ENCODE data around the gene GALNT18.

The GALNT18 gene

GRCh38 chr11:11237070-11237832 is 384.6 kb downstream of the GALNT18 start:
- DNase-seq (ENCODE audit: low spot score) = no peak

GRCh38 chr11:11236498-11237059 is 385.2 kb downstream of the GALNT18 start:
- no peak for DNase-seq (ENCODE audit: low spot score)

GRCh38 chr11:11231763-11232162 is 390.0 kb downstream of the GALNT18 start:
- no peak for DNase-seq (ENCODE audit: low spot score)

DNA sequence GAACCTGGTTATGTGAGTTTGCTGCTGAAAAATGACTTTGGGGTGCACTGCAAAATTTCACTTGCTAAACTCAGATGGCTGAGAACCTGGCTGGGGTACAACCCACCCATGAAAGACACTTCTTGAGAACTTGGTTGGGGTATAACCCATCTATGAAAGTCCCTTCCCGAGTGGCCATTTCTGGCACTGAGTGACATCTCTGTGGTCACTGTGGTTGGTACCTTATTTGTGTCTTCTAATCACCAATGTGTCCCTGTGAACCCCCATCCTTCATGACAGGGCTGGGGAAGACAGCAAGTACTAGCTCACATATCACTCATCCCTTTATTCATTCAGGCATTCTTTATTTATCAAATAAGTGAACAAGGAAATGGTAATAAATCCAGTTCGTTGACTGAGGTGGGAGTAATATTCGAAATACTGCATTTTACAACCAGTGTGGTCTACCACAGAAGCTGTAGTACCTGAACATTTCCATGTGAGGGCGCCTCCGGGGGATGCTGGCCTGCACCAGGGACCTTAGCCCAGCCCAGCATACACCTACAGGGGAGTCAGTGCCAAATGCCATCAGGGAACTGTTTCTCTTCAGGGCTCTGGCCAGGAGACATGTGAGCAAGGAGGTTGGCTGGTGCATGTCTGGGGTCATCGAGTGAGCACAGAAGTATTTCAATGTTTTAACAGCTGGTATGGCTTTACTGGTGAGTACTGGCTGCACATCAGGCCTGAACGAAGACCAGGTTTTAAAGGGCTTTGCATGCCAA is 390.8 kb downstream of the GALNT18 start:
- no peak for DNase-seq (ENCODE audit: low spot score)

GRCh38 chr11:11230087-11230486 is 391.7 kb downstream of the GALNT18 start:
- DNase-seq (ENCODE audit: low spot score) = no peak

- no peak for DNase-seq (ENCODE audit: low spot score)
Measured at GRCh38 chr11:11229647-11230046, 392.2 kb downstream of the GALNT18 start.

GRCh38 chr11:11227296-11228085 is 394.3 kb downstream of the GALNT18 start:
- no peak for DNase-seq (ENCODE audit: low spot score)
